K562 (cell line): Measurements from ENCODE around the gene DCTN1. TPM values are rescaled to one million over a fixed set of nuclear protein-coding genes. Genes with fewer than 3 reads are reported as not detected.

Experiments
- ARID1B ChIP-seq: fragments of 450-650 bp; IDR thresholded peaks from 2 replicates; pipeline ENCODE4 v1.6.1; 2016; ENCODE audit warnings: antibody characterized with exemption, mild to moderate bottlenecking, inconsistent platforms
- CTCF ChIP-seq, 3 experiments: IDR thresholded peaks in 2 of 3; conservative IDR thresholded peaks in 1 of 3; 2 replicates each; pipeline ENCODE4 v1.5.1; 2011 to 2012; ENCODE audit warnings: low read length in 3 of 3, mild to moderate bottlenecking in 3 of 3, control low read depth in 2 of 3, improper control_type of control experiment in 1 of 3, inconsistent platforms in 1 of 3, low read depth in 1 of 3, mixed read lengths in 1 of 3, moderate library complexity in 1 of 3; ENCODE audit not compliant: insufficient read depth in 2 of 3
- DPF2 ChIP-seq: fragments of 450-650 bp; IDR thresholded peaks from 2 replicates; pipeline ENCODE4 v1.6.1; 2016
- EHMT2 ChIP-seq: fragments of 450-650 bp; IDR thresholded peaks from 2 replicates; pipeline ENCODE4 v1.6.1; 2018; ENCODE audit warnings: antibody characterized with exemption
- EP400 ChIP-seq: fragments of 450-650 bp; IDR thresholded peaks from 2 replicates; pipeline ENCODE4 v1.6.1; 2017; ENCODE audit warnings: antibody characterized with exemption, mild to moderate bottlenecking, moderate library complexity
- ETV6 ChIP-seq, 3 experiments: fragments of 150-350 bp in 1 of 3; sonication (generic) in 1 of 3; formaldehyde crosslinking in 1 of 3; IDR thresholded peaks; 2 replicates each; pipeline versions ENCODE4 v1.6.1 to v1.8.0; 2014 to 2022; ENCODE audit warnings: borderline replicate concordance in 2 of 3, low read depth in 2 of 3, antibody characterized with exemption in 1 of 3, low read length in 1 of 3, mild to moderate bottlenecking in 1 of 3, missing genetic modification reagents in 1 of 3
- FOXK2 ChIP-seq, 2 experiments: fragments of 450-650 bp; IDR thresholded peaks in 1 of 2; conservative IDR thresholded peaks in 1 of 2; 2 replicates each; pipeline ENCODE4 v1.6.1; 2016; ENCODE audit warnings: low read depth in 2 of 2, mild to moderate bottlenecking in 1 of 2
- GABPA ChIP-seq: fragments of 200-800 bp; sonication (Bioruptor generic); conservative IDR thresholded peaks from 2 replicates; pipeline ENCODE4 v1.6.1; 2016; ENCODE audit warnings: low read depth, missing genetic modification characterization, missing compliant biosample characterization
- GATA2 ChIP-seq: sonication (generic); formaldehyde crosslinking; IDR thresholded peaks from 2 replicates; pipeline ENCODE4 v1.4.0; 2020; ENCODE audit warnings: mild to moderate bottlenecking, missing genetic modification reagents
- HMBOX1 ChIP-seq: sonication (generic); IDR thresholded peaks from 2 replicates; pipeline ENCODE4 v1.6.1; 2016
- KDM1A ChIP-seq, 2 experiments: fragments of 450-650 bp; IDR thresholded peaks; 2 replicates each; pipeline ENCODE4 v1.6.1; 2016; ENCODE audit warnings: mild to moderate bottlenecking in 2 of 2
- L3MBTL2 ChIP-seq: fragments of 450-650 bp; IDR thresholded peaks from 2 replicates; pipeline ENCODE4 v1.6.1; 2016; ENCODE audit warnings: mild to moderate bottlenecking, moderate library complexity
- MAZ ChIP-seq, 2 experiments: fragments of 450-650 bp in 1 of 2; sonication (generic) in 1 of 2; formaldehyde crosslinking; IDR thresholded peaks in 1 of 2; conservative IDR thresholded peaks in 1 of 2; 2 replicates each; pipeline versions ENCODE4 v1.4.0 to v1.5.0; 2020; ENCODE audit warnings: mild to moderate bottlenecking in 1 of 2, missing genetic modification reagents in 1 of 2
- NCOR1 ChIP-seq: fragments of 450-650 bp; IDR thresholded peaks from 2 replicates; pipeline ENCODE4 v1.6.1; 2016; ENCODE audit warnings: mild to moderate bottlenecking, moderate library complexity
- NR2C2 ChIP-seq, 2 experiments: fragments of 200-800 bp in 1 of 2; sonication (Bioruptor generic) in 1 of 2; sonication (generic) in 1 of 2; formaldehyde crosslinking in 1 of 2; IDR thresholded peaks; 2 replicates each; pipeline versions ENCODE4 v1.6.1 to v1.8.0; 2016 to 2022; ENCODE audit warnings: mild to moderate bottlenecking in 1 of 2, missing compliant biosample characterization in 1 of 2, missing genetic modification characterization in 1 of 2, missing genetic modification reagents in 1 of 2
- POLR2AphosphoS5 ChIP-seq: IDR thresholded peaks from 2 replicates; pipeline ENCODE4 v1.6.1; 2011; ENCODE audit warnings: mild to moderate bottlenecking, low read depth, low read length, moderate library complexity; ENCODE audit not compliant: control insufficient read depth, insufficient read depth
- RAD21 ChIP-seq, 2 experiments: fragments of 250-450 bp in 1 of 2; fragments of 450-650 bp in 1 of 2; sonication (Bioruptor Pico) in 1 of 2; formaldehyde crosslinking in 1 of 2; IDR thresholded peaks in 1 of 2; conservative IDR thresholded peaks in 1 of 2; 2 replicates each; pipeline versions ENCODE4 v1.4.0 to v1.8.0; 2020 to 2022; ENCODE audit warnings: mild to moderate bottlenecking in 2 of 2, moderate library complexity in 1 of 2
- RCOR1 ChIP-seq, 2 experiments: IDR thresholded peaks; 2 replicates each; pipeline ENCODE4 v1.6.1; 2012; ENCODE audit warnings: low read depth in 2 of 2, low read length in 2 of 2, borderline replicate concordance in 1 of 2, improper control_type of control experiment in 1 of 2
- STAT5A ChIP-seq: IDR thresholded peaks from 2 replicates; pipeline ENCODE4 v1.6.1; 2012; ENCODE audit warnings: low read length, inconsistent platforms, borderline replicate concordance
- TCF3 ChIP-seq: sonication (generic); formaldehyde crosslinking; IDR thresholded peaks from 2 replicates; pipeline ENCODE4 v1.4.0; 2020; ENCODE audit warnings: mild to moderate bottlenecking, missing genetic modification reagents
- TEAD1 ChIP-seq, 2 experiments: fragments of 450-650 bp in 1 of 2; sonication (generic) in 1 of 2; formaldehyde crosslinking; IDR thresholded peaks; 2 replicates each; pipeline versions ENCODE4 v1.4.0 to v1.8.0; 2020 to 2022; ENCODE audit warnings: mild to moderate bottlenecking in 2 of 2, missing genetic modification reagents in 1 of 2
- TOE1 ChIP-seq, 2 experiments: fragments of 450-650 bp in 1 of 2; sonication (generic) in 1 of 2; formaldehyde crosslinking in 1 of 2; IDR thresholded peaks; 2 replicates each; pipeline versions ENCODE4 v1.7.1 to v1.8.0; 2016 to 2022; ENCODE audit warnings: borderline replicate concordance in 2 of 2, mild to moderate bottlenecking in 2 of 2, antibody characterized with exemption in 1 of 2, inconsistent platforms in 1 of 2, low read depth in 1 of 2, missing genetic modification reagents in 1 of 2, moderate library complexity in 1 of 2
- WHSC1 ChIP-seq: IDR thresholded peaks from one replicate; pipeline ENCODE4 v1.6.1; 2012; ENCODE audit warnings: low read length, control low read depth, inconsistent platforms
- ZNF24 ChIP-seq: fragments of 450-650 bp; IDR thresholded peaks from 2 replicates; pipeline ENCODE4 v1.6.1; 2016
- ZNF699 ChIP-seq: fragments of 250-450 bp; sonication (Bioruptor Pico); IDR thresholded peaks from 2 replicates; pipeline ENCODE4 v1.8.0; 2021; ENCODE audit warnings: mild to moderate bottlenecking, moderate library complexity; ENCODE audit not compliant: insufficient replicate concordance
- polyA plus RNA-seq, 8 experiments: library from polyadenylated mRNA; depleted of rRNA in 4 of 8; stranded (reverse) in 5 of 8; unstranded in 3 of 8; fragments of >200 nt; fragmentation: Nextera tagmentation in 2 of 8; fragmentation: Illumina TruSeq in 1 of 8; extraction: Ambion mirVana in 2 of 8; extraction: Trizol in 1 of 8; gene quantifications; 2 replicates each; pipeline versions ENCODE4 v1.2.1 to v1.2.3, GENCODE V29; 2011 to 2014; ENCODE audit warnings: inconsistent platforms in 1 of 8, missing spikeins in 1 of 8
- total RNA-seq, 7 experiments: library from RNA; depleted of rRNA in 6 of 7; stranded (reverse); fragments of >200 nt in 6 of 7; fragmentation: Illumina TruSeq in 2 of 7; extraction: Trizol in 2 of 7; gene quantifications; 2 replicates each; pipeline versions ENCODE4 v1.2.1 to v1.2.3, GENCODE V29; 2011 to 2021; ENCODE audit warnings: low replicate concordance in 1 of 7

Gene DCTN1
- total and polyA plus RNA-seq, 9 of the 15 experiments (the other 6 are each of a cell fraction or from before 2014, with no cell fraction given): 23.9 to 71.7 (median 45.0) TPM

- TF ChIP-seq RCOR1 (IDR thresholded peaks at IDR 0.05; ENCODE audit: borderline replicate concordance in 1 of 2, low read depth in 2 of 2, low read length in 2 of 2) (peak in 1 of 2 experiments; percentile 50; a peak in 2 of 4 replicates), HMBOX1 (peak; percentile 77), WHSC1 (no peak), L3MBTL2 (peak; percentile 33; the same call in 1 of the 2 replicates), RAD21 (CRISPR knock-in tag; conservative IDR thresholded peaks at IDR 0.05 in 1 of 2, IDR thresholded peaks at IDR 0.05 in 1 of 2) (0 out of 4 replicates have a peak, but pooled peaks of 1 of the 2 experiments have one; percentile 14), ETV6 (IDR thresholded peaks at IDR 0.05; ENCODE audit: borderline replicate concordance in 1 of 2, low read depth in 2 of 2, low read length in 1 of 2) (peak; percentile 18 to 43; a peak in 2 of 4 replicates), ETV6 (CRISPR knock-in tag; IDR thresholded peaks at IDR 0.05; ENCODE audit: borderline replicate concordance) (no peak), NR2C2 (CRISPR knock-in tag; IDR thresholded peaks at IDR 0.05) (no peak), NR2C2 (tag; IDR thresholded peaks at IDR 0.05) (peak; percentile 36; the same call in 1 of the 2 replicates), ARID1B (peak; percentile 95), POLR2AphosphoS5 (peak; percentile 34; the same call in 1 of the 2 replicates), GABPA (peak; percentile 66), STAT5A (peak; percentile 60), TCF3 (CRISPR knock-in tag) (peak; percentile 93), DPF2 (peak; percentile 92), FOXK2 (conservative IDR thresholded peaks at IDR 0.05 in 1 of 2, IDR thresholded peaks at IDR 0.05 in 1 of 2; ENCODE audit: low read depth in 2 of 2) (0 out of 4 replicates have a peak, but pooled peaks of 1 of the 2 experiments have one; percentile 27), GATA2 (CRISPR knock-in tag) (peak; percentile 85), MAZ (CRISPR knock-in tag; conservative IDR thresholded peaks at IDR 0.05 in 1 of 2, IDR thresholded peaks at IDR 0.05 in 1 of 2) (peak in 1 of 2 experiments; percentile 37; a peak in 1 of 4 replicates), EP400 (0 out of 2 replicates have a peak, but pooled peaks have one; percentile 39), KDM1A (IDR thresholded peaks at IDR 0.05) (0 out of 4 replicates have a peak, but pooled peaks of 1 of the 2 experiments have one; percentile 15), CTCF (IDR thresholded peaks at IDR 0.05 in 2 of 3, conservative IDR thresholded peaks at IDR 0.05 in 1 of 3; ENCODE audit: insufficient read depth in 2 of 3, low read depth in 1 of 3, low read length in 3 of 3) (peak in 2 of 3 experiments; percentile 20 to 25; a peak in 2 of 6 replicates), ZNF699 (no peak), TEAD1 (CRISPR knock-in tag; IDR thresholded peaks at IDR 0.05) (peak; percentile 77 to 89), NCOR1 (peak; percentile 79), ZNF24 (no peak), EHMT2 (peak; percentile 93), TOE1 (IDR thresholded peaks at IDR 0.05; ENCODE audit: borderline replicate concordance) (0 out of 2 replicates have a peak, but pooled peaks have one; percentile 19), TOE1 (CRISPR knock-in tag; IDR thresholded peaks at IDR 0.05; ENCODE audit: borderline replicate concordance, low read depth) (no peak)
Measured at GRCh38 chr2:74313497-74313896, 66.6 kb downstream of the DCTN1 start (continued).
